ENCODE results near the gene LPO. TPM values are rescaled to one million over a fixed set of nuclear protein-coding genes. Genes with fewer than 3 reads are reported as not detected.
A peak's percentile ranks its signal among the peaks of the same experiment; 100 is the strongest.

The LPO gene
- total RNA-seq, 2 donors from 2014 or later: not detected

DNA sequence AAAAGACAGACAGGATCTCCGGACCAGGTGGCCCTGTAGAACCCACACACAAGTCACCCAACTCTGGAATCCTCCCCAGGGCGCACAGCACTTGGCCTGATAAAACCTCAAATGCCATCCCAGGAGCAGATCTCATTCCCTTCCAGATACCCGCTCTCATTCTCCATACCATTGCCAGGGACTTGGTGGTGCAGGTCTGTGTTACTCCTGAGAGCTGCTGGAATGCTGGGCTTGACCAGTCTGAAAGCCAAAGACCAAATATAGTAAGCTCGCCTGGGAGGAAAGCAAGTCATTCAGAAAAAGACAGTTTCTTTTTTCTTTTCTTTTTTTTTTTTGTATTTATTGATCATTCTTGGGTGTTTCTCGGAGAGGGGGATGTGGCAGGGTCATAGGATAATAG, 30.0 kb upstream of the LPO start:
- Histone ChIP-seq H3K36me3 (ENCODE audit: control insufficient read depth, insufficient read depth, low read length) (peaks cover 54% of the 10 kb centered on the region), H3K4me3 (ENCODE audit: low read length) (no peak overlapping the region), H3K27me3 (ENCODE audit: control insufficient read depth, insufficient read depth, low read length, poor library complexity, severe bottlenecking) (no peaks in the 10 kb centered on the region), H3K4me1 (ENCODE audit: control insufficient read depth, insufficient read depth, low read length) (no peaks in the 10 kb centered on the region), H3K9me3 (ENCODE audit: control insufficient read depth, low read length) (no peaks in the 10 kb centered on the region), H3K9ac (ENCODE audit: extremely low read depth, low read length, poor library complexity, severe bottlenecking) (no peak overlapping the region), H3K27ac (ENCODE audit: low read depth, low read length) (no peak overlapping the region)
- WGBS, 2 experiments (ENCODE audit: insufficient coverage in 1 of 2, insufficient read length in 1 of 2): 94 to 96% methylated on average over 2 to 4 of the region's 5 CpGs
- no peak for DNase-seq
- H3K4me1 Mint-ChIP-seq: no peaks in the 10 kb centered on the region
- TF ChIP-seq, protein P1, sequence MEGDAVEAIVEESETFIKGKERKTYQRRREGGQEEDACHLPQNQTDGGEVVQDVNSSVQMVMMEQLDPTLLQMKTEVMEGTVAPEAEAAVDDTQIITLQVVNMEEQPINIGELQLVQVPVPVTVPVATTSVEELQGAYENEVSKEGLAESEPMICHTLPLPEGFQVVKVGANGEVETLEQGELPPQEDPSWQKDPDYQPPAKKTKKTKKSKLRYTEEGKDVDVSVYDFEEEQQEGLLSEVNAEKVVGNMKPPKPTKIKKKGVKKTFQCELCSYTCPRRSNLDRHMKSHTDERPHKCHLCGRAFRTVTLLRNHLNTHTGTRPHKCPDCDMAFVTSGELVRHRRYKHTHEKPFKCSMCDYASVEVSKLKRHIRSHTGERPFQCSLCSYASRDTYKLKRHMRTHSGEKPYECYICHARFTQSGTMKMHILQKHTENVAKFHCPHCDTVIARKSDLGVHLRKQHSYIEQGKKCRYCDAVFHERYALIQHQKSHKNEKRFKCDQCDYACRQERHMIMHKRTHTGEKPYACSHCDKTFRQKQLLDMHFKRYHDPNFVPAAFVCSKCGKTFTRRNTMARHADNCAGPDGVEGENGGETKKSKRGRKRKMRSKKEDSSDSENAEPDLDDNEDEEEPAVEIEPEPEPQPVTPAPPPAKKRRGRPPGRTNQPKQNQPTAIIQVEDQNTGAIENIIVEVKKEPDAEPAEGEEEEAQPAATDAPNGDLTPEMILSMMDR (conservative IDR thresholded peaks at IDR 0.05): no peak
- no peak overlapping the region for H3K4me3 Mint-ChIP-seq
- peaks cover 43% of the 10 kb centered on the region for H3K36me3 Mint-ChIP-seq (ENCODE audit: low read depth)
- H3K9me3 Mint-ChIP-seq: no peaks in the 10 kb centered on the region
- no peaks in the 10 kb centered on the region for H3K27me3 Mint-ChIP-seq (ENCODE audit: insufficient read depth)
- H3K27ac Mint-ChIP-seq: no peak overlapping the region

DNA sequence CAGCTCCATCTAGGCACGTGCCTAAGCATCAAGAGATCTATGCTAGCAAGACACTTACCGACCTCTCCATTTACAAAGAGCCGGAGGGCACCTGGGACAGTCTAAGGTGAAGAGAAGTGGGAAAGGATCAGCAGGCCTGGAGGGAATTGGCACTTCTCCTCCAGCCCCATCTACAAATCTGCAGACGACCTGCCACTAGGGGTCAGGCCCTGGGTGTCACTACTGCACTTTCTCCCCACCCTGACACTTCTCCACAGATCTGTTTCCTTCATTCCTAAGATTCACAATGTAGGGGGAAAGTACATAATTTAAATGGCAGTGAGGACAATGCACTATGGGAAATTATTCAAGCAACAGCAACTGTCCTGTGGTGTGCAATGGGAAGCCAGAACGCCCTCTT, 27.5 kb upstream of the LPO start:
- no peak overlapping the region for H3K4me3 ChIP-seq (ENCODE audit: low read length)
- H3K27me3 ChIP-seq (ENCODE audit: control insufficient read depth, insufficient read depth, low read length, poor library complexity, severe bottlenecking): no peaks in the 10 kb centered on the region
- H3K27ac ChIP-seq (ENCODE audit: low read depth, low read length): no peak overlapping the region
- Mint-ChIP-seq H3K4me3 (no peak overlapping the region), H3K27ac (no peak overlapping the region), H3K36me3 (ENCODE audit: low read depth) (peaks cover 60% of the 10 kb centered on the region), H3K27me3 (ENCODE audit: insufficient read depth) (no peaks in the 10 kb centered on the region), H3K9me3 (no peaks in the 10 kb centered on the region), H3K4me1 (no peaks in the 10 kb centered on the region)
- TF ChIP-seq, protein P1 (conservative IDR thresholded peaks at IDR 0.05): peak; percentile 75
- no peaks in the 10 kb centered on the region for H3K9me3 ChIP-seq (ENCODE audit: control insufficient read depth, low read length)
- peak; percentile 76 for DNase-seq
- H3K9ac ChIP-seq (ENCODE audit: extremely low read depth, low read length, poor library complexity, severe bottlenecking): no peak overlapping the region
- 78 to 89% methylated on average over 4 to 5 of the region's 5 CpGs for WGBS, 2 experiments (ENCODE audit: insufficient coverage in 1 of 2, insufficient read length in 1 of 2)
- H3K36me3 ChIP-seq (ENCODE audit: control insufficient read depth, insufficient read depth, low read length): peaks cover 72% of the 10 kb centered on the region
- no peaks in the 10 kb centered on the region for H3K4me1 ChIP-seq (ENCODE audit: control insufficient read depth, insufficient read depth, low read length)

GRCh38 chr17:58215685-58216084, 22.7 kb upstream of the LPO start:
- Histone ChIP-seq H3K27me3 (ENCODE audit: control insufficient read depth, insufficient read depth, low read length, poor library complexity, severe bottlenecking) (no peaks in the 10 kb centered on the region), H3K4me1 (ENCODE audit: control insufficient read depth, insufficient read depth, low read length) (no peaks in the 10 kb centered on the region), H3K4me3 (ENCODE audit: low read length) (no peak overlapping the region), H3K36me3 (ENCODE audit: control insufficient read depth, insufficient read depth, low read length) (peaks cover 48% of the 10 kb centered on the region), H3K27ac (ENCODE audit: low read depth, low read length) (no peak overlapping the region), H3K9ac (ENCODE audit: extremely low read depth, low read length, poor library complexity, severe bottlenecking) (no peak overlapping the region), H3K9me3 (ENCODE audit: control insufficient read depth, low read length) (no peaks in the 10 kb centered on the region)
- no peak overlapping the region for H3K4me3 Mint-ChIP-seq
- TF ChIP-seq, protein P1 (conservative IDR thresholded peaks at IDR 0.05): no peak
- H3K36me3 Mint-ChIP-seq (ENCODE audit: low read depth): peaks cover 36% of the 10 kb centered on the region
- peaks cover 6% of the 10 kb centered on the region for H3K4me1 Mint-ChIP-seq
- DNase-seq: peak; percentile 67
- no peak overlapping the region for H3K27ac Mint-ChIP-seq
- peaks cover 2% of the 10 kb centered on the region for H3K27me3 Mint-ChIP-seq (ENCODE audit: insufficient read depth)
- no peaks in the 10 kb centered on the region for H3K9me3 Mint-ChIP-seq

All from endodermal cell (in vitro differentiated cells).